ENCODE measurements around the gene LSP1. TPM values are rescaled to one million over a fixed set of nuclear protein-coding genes. Genes with fewer than 3 reads are reported as not detected.

The LSP1 gene
- polyA plus RNA-seq, 1 donor from 2014 or later = not detected

GRCh38 chr11:1887451-1888346 is 34.8 kb downstream of the LSP1 start:
- no peaks in the 10 kb centered on the region for H3K27me3 ChIP-seq (ENCODE audit: insufficient read depth, low read depth, low read length)
- no peaks in the 10 kb centered on the region for H3K36me3 ChIP-seq (ENCODE audit: insufficient read depth, low read length)

GRCh38 chr11:1888347-1888753 is 35.5 kb downstream of the LSP1 start:
- Histone ChIP-seq H3K27ac (ENCODE audit: low read length) (no peak overlapping the region), H3F3A (ENCODE audit: insufficient read depth, low read length, poor library complexity, severe bottlenecking) (no peaks in the 10 kb centered on the region), H3K9ac (ENCODE audit: low read length) (no peak overlapping the region), H3K9me2 (ENCODE audit: insufficient read depth, low read length) (no peaks in the 10 kb centered on the region), H3K4me2 (ENCODE audit: low read length) (no peak overlapping the region), H3K27me3 (ENCODE audit: insufficient read depth, low read depth, low read length) (no peaks in the 10 kb centered on the region), H3K79me2 (replicated peaks; ENCODE audit: insufficient read depth, low read length) (no peaks in the 10 kb centered on the region), H2AFZ (ENCODE audit: low read depth, low read length) (no peak overlapping the region), H4K20me1 (ENCODE audit: insufficient read depth) (no peaks in the 10 kb centered on the region), H3K36me3 (ENCODE audit: insufficient read depth, low read length) (no peaks in the 10 kb centered on the region), H3K9me3 (ENCODE audit: low read length) (no peaks in the 10 kb centered on the region), H3K4me3 (ENCODE audit: low read length) (no peak overlapping the region)
- no peak for TF ChIP-seq POLR2AphosphoS5 (IDR thresholded peaks at IDR 0.05)
- TF ChIP-seq EP300 (conservative IDR thresholded peaks at IDR 0.05; ENCODE audit: poor library complexity, severe bottlenecking) = no peak
- TF ChIP-seq EZH2 (IDR thresholded peaks at IDR 0.05; ENCODE audit: borderline replicate concordance, insufficient read depth, low read length, poor library complexity, severe bottlenecking) = no peak
- TF ChIP-seq RAD21 (conservative IDR thresholded peaks at IDR 0.05) = no peak
- no peak for TF ChIP-seq CTCF (IDR thresholded peaks at IDR 0.05; ENCODE audit: poor library complexity, severe bottlenecking)
- no peak for TF ChIP-seq SMC3 (conservative IDR thresholded peaks at IDR 0.05; ENCODE audit: poor library complexity)
- no peak for TF ChIP-seq TAF1 (IDR thresholded peaks at IDR 0.05; ENCODE audit: low read depth)
- TF ChIP-seq MXI1 (conservative IDR thresholded peaks at IDR 0.05; ENCODE audit: poor library complexity, severe bottlenecking) = no peak
- no peak for TF ChIP-seq REST (IDR thresholded peaks at IDR 0.05; ENCODE audit: borderline replicate concordance)

More at GRCh38 chr11:1887451-1888346, 34.8 kb downstream of the LSP1 start:
- no peaks in the 10 kb centered on the region for H3K79me2 ChIP-seq (replicated peaks; ENCODE audit: insufficient read depth, low read length)
- H3K9me2 ChIP-seq (ENCODE audit: insufficient read depth, low read length) = no peaks in the 10 kb centered on the region
- no peaks in the 10 kb centered on the region for H3F3A ChIP-seq (ENCODE audit: insufficient read depth, low read length, poor library complexity, severe bottlenecking)
- no peaks in the 10 kb centered on the region for H3K9me3 ChIP-seq (ENCODE audit: low read length)
- no peak overlapping the region for H2AFZ ChIP-seq (ENCODE audit: low read depth, low read length)
- no peak overlapping the region for H3K9ac ChIP-seq (ENCODE audit: low read length)
- no peak overlapping the region for H3K27ac ChIP-seq (ENCODE audit: low read length)
- TF ChIP-seq CTCF (IDR thresholded peaks at IDR 0.05; ENCODE audit: poor library complexity, severe bottlenecking) = no peak
- H4K20me1 ChIP-seq (ENCODE audit: insufficient read depth) = no peaks in the 10 kb centered on the region
- H3K4me3 ChIP-seq (ENCODE audit: low read length) = no peak overlapping the region
- H3K4me2 ChIP-seq (ENCODE audit: low read length) = no peak overlapping the region

Data from neural cell (in vitro differentiated cells).